BJ (cell line): ENCODE data around the gene VPS26C. TPM values are rescaled to one million over a fixed set of nuclear protein-coding genes. Genes with fewer than 3 reads are reported as not detected.

ENCODE experiments used
- CTCF ChIA-PET: fragments of 350-600 bp; formaldehyde crosslinking; extraction: SDS; loops from one replicate; lab custom pipeline; 2021; ENCODE audit warnings: antibody characterized with exemption, inconsistent platforms; lab: Yijun Ruan, JAX
- POLR2A ChIA-PET: fragments of 300-600 bp; sonication (Branson Sonifier 250); formaldehyde crosslinking; extraction: SDS; loops from one replicate; lab custom pipeline; 2021; ENCODE audit warnings: antibody characterized with exemption; lab: Charles Lee
- DNase-seq: peaks from one replicate; pipeline ENCODE4 v3.0.0-alpha.2; 2011; ENCODE audit warnings: low read depth
- H3K27me3 ChIP-seq: 2 replicates; pipeline ENCODE4 v1.6.0; 2011; ENCODE audit warnings: low read length; ENCODE audit not compliant: control insufficient read depth, insufficient read depth
- H3K36me3 ChIP-seq: 2 replicates; pipeline ENCODE4 v1.5.1; 2011; ENCODE audit warnings: low read length; ENCODE audit not compliant: control insufficient read depth, insufficient read depth
- H3K4me3 ChIP-seq: 2 replicates; pipeline ENCODE4 v1.5.1; 2011; ENCODE audit warnings: low read depth, mild to moderate bottlenecking, control low read depth, low read length
- CTCF ChIP-seq: IDR thresholded peaks from 2 replicates; pipeline ENCODE4 v1.5.1; 2011; ENCODE audit warnings: low read depth, mild to moderate bottlenecking, control low read depth, inconsistent platforms, low read length, moderate library complexity; ENCODE audit not compliant: insufficient read depth
- polyA plus RNA-seq: library from polyadenylated mRNA; depleted of rRNA; stranded (reverse); fragments of >200 nt; gene quantifications from 2 replicates; pipeline ENCODE4 v1.2.3, GENCODE V29; 2011

Gene VPS26C
- polyA plus RNA-seq, 1 experiment, result 63.3 TPM

- no peak for DNase-seq
- no peaks in the 10 kb centered on the region for H3K27me3 ChIP-seq
- ChIA-PET CTCF (no interaction called here), POLR2A (no interaction called here)
- no peak overlapping the region for H3K4me3 ChIP-seq
- no peak for TF ChIP-seq CTCF
- no peaks in the 10 kb centered on the region for H3K36me3 ChIP-seq
Measured at GRCh38 chr21:37244501-37245095, 22.5 kb downstream of the VPS26C start.

GRCh38 chr21:37243961-37244360 lies 23.2 kb downstream of the VPS26C start:
- Histone ChIP-seq H3K36me3 (0 out of 2 replicates have a peak, but pooled peaks cover 2% of the 10 kb centered on the region), H3K27me3 (no peaks in the 10 kb centered on the region), H3K4me3 (no peak overlapping the region)
- ChIA-PET POLR2A (no interaction called here), CTCF (interaction anchor here (0.7 kb wide), 1 partner anchor 1692 kb away, joined by 3 read pairs; no protein-coding TSS in a partner anchor)
- DNase-seq, result no peak
- TF ChIP-seq CTCF, result no peak

- H3K4me3 ChIP-seq, result no peak overlapping the region
- no peaks in the 10 kb centered on the region for H3K27me3 ChIP-seq
- no peak for DNase-seq
- ChIA-PET POLR2A (no interaction called here), CTCF (no interaction called here)
- TF ChIP-seq CTCF, result no peak
- peaks cover 5% of the 10 kb centered on the region for H3K36me3 ChIP-seq
Measured at GRCh38 chr21:37241426-37241825, 25.7 kb downstream of the VPS26C start.

GRCh38 chr21:37240978-37241377 lies 26.2 kb downstream of the VPS26C start:
- H3K4me3 ChIP-seq, result no peak overlapping the region
- H3K36me3 ChIP-seq, result peaks cover 5% of the 10 kb centered on the region
- H3K27me3 ChIP-seq, result no peaks in the 10 kb centered on the region
- ChIA-PET POLR2A (no interaction called here), CTCF (no interaction called here)
- DNase-seq, result no peak
- TF ChIP-seq CTCF, result no peak

GRCh38 chr21:37237764-37238163 lies 29.4 kb downstream of the VPS26C start:
- DNase-seq, result no peak
- peaks cover 15% of the 10 kb centered on the region for H3K36me3 ChIP-seq
- ChIA-PET CTCF (interaction anchor here (0.6 kb wide), 1 partner anchor 405 kb away, joined by 3 read pairs; no protein-coding TSS in a partner anchor), POLR2A (no interaction called here)
- H3K27me3 ChIP-seq, result no peaks in the 10 kb centered on the region
- no peak for TF ChIP-seq CTCF
- no peak overlapping the region for H3K4me3 ChIP-seq
